Stimulated activated CD4-positive, alpha-beta T cell treated with anti-CD3 and anti-CD28 coated beads, Interleukin-2, amount 100 ng/mL, for 48 hours (primary cell): ENCODE results near the gene NOMO2.
"Not testable (repeated sequence)": the region's sequence is repeated elsewhere in the genome, so short reads cannot be mapped to it uniquely, and the experiment has no call there.

Experiments
- DNase-seq, 2 donors: peaks; one replicate each; pipeline ENCODE4 v3.0.0-alpha.2; 2020

Gene NOMO2

DNA sequence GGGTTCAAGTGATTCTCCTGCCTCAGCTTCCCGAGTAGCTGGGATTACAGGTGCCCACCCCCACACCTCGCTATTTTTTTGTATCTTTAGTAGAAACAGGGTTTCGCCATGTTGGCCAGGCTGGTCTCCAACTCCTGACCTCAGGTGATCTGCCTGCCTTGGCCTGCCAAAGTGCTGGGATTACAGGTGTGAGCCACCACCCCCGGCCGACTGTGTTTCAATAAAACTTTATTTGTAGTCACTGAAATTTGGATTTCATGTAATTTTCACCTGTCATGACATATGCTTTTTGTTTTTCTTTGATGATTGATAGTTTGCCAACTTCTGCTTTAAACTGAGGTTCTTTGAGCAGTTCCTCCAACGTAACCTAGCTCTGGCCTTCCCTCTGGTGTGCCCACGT lies 12.0 kb upstream of the NOMO2 start:
- DNase-seq: not testable (repeated sequence)

DNA sequence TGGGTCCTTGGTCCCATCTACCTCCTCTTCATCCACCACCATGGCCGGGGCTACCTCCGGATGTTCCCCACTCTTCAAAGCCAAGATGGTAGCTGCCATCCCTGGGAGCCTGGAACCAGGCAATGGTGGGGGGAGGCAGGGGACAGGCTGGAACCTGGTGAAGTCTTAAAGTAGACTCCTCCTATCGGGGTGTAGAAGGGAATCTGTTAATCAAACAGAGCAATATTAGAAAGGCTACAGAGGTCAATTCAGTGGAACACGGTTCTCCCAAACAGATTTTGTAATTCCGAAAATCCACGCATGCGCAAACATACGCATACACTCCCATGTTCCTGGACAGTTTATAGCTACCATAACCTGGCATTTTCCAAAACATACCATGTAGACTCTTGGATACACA lies 11.1 kb upstream of the NOMO2 start:
- DNase-seq: not testable (repeated sequence)

DNA sequence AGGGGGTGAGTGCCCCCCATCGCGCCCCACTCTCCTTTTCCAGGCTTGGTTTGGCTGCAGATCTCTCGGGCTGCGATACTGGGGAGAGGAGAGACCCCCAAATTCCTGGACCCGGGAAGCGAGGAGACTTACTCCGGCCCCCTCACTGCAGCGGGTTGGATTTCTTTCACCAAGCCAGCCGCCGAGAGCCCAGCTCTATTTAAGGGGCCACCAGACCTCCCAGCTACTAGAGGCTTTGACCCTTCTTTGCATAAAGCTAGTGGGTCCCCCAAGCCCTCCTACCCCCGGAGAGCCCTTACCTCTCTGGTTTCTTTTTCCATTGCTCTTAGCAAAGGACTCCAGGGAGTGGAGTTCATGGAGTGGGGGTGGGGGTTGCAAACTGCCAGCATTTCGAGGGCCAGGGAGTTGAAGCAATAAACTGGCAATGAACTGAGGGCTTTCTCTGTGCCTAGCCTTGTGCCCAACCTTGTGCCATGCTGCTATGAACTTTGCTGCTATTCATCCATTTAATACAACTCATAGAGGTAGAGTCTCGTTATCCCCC lies 9.5 kb upstream of the NOMO2 start:
- DNase-seq: not testable (repeated sequence)

DNA sequence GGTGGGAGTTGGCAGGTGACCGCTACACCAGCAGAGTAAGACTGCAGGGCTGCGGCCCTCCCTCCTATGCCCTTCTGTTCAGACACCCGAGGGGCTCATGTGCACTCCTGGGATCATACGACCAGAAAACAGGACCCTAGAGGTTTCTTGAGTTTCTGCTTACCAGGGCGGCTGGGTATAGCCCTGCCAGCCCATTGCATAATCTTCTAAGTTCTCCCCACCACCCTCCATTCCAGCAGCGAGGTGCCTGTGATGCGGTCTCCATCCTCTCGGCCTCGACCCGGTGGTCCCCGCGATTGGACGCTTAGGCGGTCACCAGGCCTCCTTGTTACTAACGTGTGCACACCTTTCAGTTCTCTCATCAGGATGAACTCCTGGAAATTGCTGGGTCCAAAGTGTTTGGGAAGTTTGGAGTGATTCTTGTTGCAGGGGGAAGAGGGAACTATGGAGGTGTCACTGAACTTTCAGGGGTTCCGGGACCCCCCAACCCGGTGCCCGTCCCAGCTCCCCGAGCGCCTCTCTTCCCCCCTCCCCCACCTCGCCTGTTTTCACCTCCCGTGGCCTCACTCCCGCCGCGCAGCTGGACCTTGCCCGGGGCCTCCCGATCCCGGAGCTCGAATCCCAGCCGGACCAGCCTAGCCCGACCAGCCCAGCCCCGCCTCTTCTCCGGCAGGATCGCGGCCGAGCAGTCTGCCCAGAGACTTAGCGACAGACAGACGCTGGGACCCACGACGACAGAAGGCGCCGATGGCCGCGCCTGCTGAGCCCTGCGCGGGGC lies 8.8 kb upstream of the NOMO2 start:
- not testable (repeated sequence) for DNase-seq

DNA sequence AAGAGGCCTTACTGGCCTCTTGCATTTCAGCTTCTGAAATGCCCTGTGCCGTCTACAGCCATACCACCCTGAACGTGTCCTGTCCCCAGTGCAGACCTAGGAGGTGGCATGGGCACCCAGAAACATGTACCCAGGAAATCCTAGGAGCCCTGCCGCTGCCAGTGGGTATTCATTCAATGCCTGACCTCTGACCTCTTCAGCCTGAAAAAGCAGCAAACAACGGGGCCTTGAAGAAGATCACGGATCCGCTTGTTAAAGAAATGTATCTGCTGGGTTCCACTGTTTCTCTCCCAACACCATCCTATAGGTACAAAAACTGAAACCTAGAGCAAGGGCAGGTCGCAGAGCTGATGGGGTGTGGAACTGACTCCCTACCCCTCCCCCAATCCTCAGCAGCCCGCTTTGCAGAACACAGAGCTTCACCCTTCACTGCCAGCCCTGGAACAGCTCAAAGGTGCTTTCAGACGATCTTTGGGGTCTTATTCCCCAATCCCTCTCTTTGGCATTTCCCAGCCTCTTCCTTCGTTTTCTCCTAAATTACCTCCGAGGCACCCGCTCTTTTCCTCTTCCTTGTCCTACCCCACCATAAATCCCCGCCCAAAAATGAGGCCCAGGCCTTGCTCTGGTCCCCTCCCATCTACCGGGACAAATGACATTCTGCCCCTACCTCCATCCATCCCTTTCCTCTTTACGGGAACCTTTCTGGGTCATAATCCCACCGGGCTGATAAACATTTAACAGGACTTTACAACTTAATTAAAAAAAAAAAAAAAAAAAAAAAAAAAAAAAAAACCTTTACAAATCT lies 1.3 kb downstream of the NOMO2 start:
- DNase-seq: not testable (repeated sequence)

DNA sequence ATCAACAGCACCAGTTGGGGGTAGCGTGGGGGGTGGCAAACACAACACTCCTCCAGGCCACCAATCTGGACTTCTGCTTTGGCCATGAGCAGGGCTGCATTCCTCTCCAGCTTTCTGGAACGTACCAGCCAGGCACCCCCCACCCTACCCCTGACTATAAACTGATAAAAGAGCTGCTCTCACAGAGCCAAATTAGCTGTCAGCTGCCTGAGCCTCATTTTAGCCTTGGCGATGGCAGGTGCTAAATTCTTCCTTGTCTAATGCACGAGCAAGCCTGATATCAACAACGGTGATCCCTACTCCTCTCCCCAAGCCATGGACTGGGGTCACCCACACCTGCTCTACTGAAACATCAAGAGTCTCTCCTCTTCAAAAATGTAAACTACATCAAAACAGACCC lies 8.2 kb downstream of the NOMO2 start:
- not testable (repeated sequence) for DNase-seq

DNA sequence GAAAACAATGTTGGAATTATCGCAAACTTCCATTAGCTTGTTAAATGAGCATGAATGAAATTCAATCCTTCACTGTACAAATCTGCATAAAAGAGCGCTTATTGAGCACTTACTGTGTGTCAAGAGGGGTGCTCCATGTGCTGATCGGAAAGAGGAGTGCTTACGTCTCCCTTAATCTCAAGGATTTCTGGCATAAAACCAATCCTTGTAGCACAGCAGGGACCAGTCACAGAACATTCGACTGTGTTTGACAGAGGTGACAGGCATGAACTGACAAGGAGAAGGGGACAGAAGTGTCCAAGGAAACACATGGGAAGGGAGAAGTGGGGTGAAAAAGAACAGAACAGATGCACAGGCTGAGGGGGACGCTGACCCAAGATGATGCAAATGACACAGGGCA lies 14.5 kb downstream of the NOMO2 start:
- DNase-seq: not testable (repeated sequence)

DNA sequence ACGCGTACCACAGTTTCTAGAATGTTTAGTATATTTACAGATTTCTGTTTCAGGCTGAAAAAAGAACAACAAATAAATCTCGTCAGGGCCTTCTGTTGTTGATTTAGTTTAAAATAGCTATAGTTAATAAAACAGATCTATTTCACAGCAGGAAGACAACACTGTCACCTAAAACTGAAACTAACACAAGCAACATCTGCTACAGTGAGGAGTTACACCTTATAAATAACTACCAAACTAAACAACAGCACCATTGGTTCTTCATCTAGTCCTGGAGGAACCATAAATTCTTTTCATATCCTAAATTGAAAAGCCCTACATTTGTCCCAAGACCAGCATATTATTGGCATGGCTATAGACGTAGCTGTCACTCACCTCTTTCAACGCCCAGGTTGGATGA lies 15.0 kb downstream of the NOMO2 start:
- not testable (repeated sequence) for DNase-seq

DNA sequence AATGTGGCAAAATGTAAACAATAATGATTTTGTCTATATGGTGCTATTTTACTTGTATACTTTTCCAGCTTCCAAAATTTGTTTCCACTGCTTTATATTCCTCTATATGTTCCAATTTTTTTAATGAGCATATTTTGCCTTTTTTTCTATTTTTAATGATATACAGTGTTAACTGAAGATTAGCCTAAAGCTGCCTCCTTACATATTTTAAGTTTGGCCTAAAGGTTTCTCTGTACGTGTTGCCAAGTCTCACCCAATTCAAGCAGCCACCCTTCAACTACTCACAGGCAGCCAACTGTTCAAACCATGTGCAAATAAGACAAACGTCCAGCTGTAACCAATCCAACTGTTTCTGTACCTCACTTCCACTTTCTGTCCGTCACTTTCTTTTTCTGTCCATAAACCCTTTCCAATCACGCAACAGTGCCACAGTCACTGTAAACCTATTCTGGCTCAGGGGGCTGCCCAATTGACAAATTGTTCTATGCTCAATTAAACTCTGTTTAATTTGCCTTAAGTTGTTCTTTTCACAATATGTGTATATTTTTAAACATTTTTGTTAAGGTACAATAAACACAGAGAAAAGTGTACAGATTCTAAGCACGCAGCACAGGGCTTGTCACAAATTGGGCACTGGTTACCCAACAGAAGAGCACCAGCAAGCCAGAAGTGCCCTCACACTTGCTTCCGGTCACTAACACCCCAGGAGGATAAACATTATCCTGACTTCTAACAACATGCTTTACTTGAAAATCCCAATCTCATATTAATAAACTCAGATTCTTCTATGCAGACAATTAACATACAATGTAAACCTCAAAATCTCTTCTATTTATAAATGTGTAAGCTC lies 17.4 kb downstream of the NOMO2 start:
- not testable (repeated sequence) for DNase-seq

DNA sequence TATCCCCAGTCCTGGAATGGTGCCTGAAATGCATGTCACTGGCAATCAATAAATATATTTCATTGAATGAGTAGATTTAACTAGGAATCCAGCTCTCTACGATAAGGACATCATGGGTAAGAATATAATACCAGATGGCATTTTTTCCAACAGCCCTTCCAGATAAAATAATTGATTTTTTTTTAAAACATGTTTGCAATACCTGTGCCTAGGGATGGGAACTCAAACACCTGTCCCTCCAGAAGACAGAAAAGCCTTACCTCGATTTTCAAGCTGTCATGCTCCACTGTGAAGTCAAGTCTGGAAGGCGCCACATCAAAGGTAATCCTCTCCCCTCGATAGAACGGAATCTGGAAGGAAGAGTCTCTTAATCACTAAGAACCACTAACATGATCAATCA lies 20.0 kb downstream of the NOMO2 start:
- not testable (repeated sequence) for DNase-seq

DNA sequence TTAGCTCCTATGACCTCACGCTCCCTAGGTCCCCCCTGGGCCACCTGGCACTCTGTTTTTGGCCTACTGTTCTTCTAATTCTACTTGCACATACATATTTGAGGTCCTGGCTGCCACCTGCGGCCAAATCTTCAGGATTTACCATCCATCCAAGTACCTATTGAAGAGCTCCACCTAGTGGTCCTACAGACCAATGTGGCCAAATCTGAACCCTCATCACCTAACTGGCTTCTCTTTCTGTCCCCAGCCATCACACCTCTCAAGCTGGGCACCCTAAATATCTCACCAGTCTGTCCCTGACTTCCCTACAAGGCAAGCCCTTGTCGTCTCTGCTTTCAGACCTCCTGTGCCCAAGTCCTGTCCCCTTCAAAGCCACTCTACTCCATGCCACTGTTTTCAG lies 24.9 kb downstream of the NOMO2 start:
- DNase-seq: not testable (repeated sequence)

DNA sequence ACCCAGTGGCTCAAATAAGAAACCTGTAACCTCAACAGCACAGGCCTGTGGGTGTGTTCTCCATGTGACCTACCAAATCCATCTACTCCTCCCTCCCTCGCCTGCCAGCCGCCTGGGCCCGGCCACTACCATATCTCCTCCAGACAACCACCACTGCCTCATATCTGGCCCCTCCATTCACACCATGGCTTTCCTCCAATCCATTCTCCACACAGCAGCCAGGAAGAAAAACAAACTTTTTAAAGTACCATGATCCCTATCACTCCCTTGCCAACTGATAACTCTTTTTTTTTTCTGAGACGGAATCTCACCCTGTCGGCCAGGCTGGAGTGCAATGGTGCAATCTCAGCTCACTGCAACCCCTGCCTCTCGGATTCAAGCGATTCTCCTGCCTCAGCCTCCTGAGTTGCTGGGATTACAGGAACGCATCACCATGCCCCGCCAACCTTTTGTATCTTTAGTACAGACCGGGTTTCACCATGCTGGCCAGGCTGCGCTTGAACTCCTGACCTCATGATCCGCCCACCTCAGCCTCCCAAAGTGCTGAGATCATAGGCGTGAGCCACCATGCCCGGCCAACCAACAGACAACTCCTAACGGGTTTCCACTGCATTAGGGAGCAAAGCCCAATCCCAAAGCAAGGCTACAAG lies 26.3 kb downstream of the NOMO2 start:
- DNase-seq: not testable (repeated sequence)

DNA sequence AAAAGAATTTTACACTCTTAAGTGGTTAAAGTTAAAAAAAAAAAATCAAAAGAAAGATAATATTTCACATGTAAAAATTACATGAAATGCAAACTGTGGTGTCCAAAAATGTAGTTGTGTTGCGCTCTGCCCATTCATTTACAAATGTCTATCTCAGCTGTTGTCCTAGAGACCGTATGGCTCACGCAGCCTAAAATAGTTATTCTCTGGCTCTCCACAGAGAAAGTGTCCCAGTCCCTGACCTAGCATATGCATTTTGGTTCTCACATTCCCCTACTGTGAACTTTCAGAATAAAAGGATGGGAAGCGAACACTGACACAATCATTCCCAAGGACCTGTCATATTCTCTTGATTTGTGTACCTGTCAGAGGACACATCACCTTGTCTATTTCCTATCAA lies 27.6 kb downstream of the NOMO2 start:
- not testable (repeated sequence) for DNase-seq

DNA sequence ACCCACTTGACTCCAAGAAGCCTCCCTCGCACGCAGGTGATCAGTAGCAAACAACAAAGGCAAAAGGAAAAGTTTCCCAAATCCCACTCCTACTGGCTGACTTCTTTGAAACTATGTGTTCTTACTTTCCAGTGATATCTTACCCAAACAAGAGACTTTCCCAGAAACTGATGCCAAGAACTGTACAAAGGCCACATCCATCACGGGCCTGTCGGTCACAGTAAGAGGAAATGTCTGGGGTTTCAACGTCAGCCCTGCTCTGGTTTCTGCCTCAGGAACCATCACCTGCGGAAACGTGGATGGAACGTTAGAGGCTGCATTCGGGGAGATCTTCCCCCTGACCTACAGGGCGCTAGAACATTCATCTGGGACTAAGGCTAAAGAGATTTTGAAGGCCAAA lies 30.6 kb downstream of the NOMO2 start:
- not testable (repeated sequence) for DNase-seq

DNA sequence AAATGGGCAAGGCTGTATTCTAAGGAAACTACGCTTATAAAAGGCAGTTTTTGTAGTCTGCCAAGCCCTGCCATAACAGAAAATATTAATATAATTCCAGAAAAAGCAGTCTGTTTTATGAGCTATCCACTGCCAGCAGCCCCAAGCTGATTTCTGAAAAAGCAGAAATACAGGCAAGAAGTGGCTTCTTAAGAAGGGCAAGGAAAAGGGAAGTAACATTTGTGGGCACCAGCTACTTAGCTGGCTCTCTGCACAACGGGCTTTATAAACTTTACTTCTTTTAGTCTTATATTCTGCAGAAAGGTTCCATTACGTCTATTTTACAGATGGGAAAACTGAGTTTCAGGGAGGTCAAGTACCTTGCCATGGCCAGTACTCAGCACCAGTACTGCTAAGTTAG lies 31.6 kb downstream of the NOMO2 start:
- not testable (repeated sequence) for DNase-seq

DNA sequence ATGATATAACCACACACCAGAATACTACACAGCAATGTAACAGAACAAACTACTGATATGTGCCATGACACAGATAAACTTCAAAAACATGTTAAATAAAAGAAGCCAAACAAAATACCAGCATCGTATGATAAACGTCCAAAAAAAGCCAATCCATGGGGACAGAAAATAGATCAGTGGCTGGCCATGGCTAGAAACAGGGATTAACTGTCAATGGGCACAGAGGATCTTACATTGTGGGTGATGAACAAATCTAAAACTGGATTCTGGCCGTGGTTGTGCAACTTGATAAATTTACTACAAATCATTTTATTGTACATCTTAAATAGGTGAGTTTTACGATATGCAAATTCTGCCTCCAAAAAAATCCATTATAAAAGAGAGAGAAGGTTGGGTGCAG lies 35.4 kb downstream of the NOMO2 start:
- not testable (repeated sequence) for DNase-seq

DNA sequence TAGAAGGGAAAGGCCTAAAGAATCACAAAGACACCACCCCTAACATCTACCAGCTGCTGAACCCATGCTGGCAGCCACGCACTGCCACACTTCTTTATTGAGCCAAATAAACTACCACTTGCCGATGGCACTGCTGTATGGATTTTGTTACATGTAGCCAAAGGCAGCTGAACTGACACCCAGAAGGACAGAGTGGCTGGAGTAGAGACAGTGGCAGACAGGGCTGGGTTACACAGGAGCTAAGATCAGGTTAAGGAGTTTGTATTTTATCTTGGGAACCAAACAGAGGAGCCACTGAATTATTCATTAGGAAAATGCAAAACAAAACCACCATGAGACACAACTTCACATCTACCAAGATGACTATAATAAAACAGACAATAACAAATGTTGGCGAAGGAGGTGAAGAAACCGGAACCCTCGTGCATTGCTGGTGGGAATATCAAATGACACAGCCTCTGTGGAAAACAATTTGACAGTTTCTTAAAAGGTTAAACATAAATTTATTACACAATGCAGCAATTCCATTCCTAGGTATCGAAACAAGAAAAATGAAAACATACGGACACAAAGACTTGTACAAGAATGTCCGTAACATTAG lies 35.9 kb downstream of the NOMO2 start:
- DNase-seq: not testable (repeated sequence)

DNA sequence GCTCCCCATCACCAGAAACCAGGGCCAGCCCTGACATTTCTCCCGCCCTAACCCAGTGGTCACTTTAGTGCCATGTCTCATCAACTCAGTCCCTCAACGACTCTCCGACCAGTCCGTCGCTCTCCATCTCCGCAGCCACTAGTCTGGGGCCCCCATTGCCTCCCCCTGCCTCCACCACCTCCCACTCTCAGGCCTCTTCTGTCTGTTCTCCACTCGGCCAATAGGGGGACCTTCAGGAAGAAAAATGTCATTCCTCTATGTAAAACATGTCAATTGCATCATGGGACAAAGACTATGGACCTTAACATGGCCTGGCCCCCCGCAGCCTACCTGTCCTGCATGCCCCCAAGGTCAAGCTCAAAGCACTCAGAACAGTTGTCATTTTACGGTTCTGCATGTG lies 39.3 kb downstream of the NOMO2 start:
- not testable (repeated sequence) for DNase-seq

DNA sequence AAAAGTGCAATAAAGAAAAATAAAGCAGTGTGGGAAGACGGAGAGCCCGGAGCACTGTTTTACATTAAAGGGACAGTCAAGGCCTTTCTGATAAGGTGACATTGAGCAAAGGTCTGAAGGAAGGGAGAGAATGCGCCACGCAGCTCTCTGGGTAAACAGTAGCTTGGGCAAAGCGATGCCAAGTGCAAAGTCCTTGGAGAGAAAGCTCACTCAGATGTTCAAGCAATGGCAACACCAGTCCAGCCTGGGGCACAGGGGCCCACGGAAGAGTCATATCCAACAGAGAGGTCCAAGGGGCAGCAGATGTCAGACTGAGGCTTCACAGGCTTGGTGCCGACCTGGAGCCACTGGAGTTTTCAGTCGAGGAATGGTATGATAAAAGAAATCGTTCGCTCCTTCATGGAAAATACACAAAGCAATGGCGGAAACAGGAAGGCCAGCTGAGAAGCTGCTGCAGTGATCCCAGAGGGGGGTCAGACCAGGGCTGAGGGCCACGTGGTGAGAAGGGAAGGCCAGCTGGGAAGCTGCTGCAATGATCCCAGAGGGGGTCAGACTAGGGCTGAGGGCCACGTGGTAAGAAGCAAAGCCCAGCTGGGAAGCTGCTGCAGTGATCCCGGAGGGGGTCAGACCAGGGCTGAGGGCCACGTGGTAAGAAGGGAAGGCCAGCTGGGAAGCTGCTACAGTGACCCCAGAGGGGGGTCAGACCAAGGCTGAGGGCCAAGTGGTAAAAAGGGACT lies 40.3 kb downstream of the NOMO2 start:
- DNase-seq: not testable (repeated sequence)

DNA sequence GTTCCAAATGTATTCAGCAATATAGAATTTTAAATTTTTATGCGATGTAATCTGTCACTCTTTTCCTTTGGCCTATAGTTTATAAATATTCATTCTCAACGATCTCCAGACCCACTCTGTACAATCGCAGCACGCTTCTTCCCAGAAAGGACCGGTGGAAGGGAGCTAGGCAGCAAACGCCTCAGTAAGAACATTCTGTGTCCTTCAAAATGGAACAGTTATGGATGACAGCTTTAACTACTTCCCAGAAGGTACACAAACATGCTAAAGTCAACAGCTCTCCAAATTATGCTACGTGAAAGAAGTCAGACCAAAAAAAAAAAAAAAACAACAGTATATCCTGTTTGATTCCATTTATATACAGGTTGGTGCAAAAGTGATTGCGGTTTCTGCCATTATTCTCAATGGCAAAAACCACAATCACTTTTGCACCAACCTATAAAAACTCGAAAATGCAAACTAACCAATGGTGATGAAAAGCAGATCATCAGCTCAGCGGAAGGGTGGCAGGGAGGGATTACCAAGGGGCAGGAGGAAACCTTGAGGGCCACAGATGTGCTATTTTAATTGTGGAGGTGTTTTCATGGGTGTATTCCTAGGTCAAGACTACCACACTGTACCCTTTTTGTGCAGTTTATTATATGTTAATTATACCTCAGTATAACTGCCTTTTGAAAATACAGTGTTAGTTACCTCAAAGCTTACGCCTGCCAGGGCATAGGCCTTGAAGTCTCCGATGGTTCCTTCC lies 43.2 kb downstream of the NOMO2 start:
- not testable (repeated sequence) for DNase-seq
